ENCODE data around the gene TMC2. TPM values are rescaled to one million over a fixed set of nuclear protein-coding genes. Genes with fewer than 3 reads are reported as not detected.

TMC2 gene
- total RNA-seq, 1 experiment from 2014 or later, result not detected

GRCh38 chr20:2593756-2594155 lies 57.4 kb downstream of the TMC2 start:
- TF ChIP-seq CTCF (IDR thresholded peaks at IDR 0.05; ENCODE audit: unreplicated experiment), result no peak
- CTCF ChIA-PET, result no interaction called here
- Mint-ChIP-seq H3K4me1 (ENCODE audit: insufficient read depth, unreplicated experiment) (no peaks in the 10 kb centered on the region), H3K27me3 (ENCODE audit: insufficient read depth, unreplicated experiment) (peaks cover 40% of the 10 kb centered on the region), H3K27ac (ENCODE audit: low read depth, unreplicated experiment) (no peak overlapping the region), H3K4me3 (ENCODE audit: unreplicated experiment) (no peak overlapping the region), H3K36me3 (ENCODE audit: insufficient read depth, unreplicated experiment) (no peaks in the 10 kb centered on the region), H3K9me3 (ENCODE audit: unreplicated experiment) (no peaks in the 10 kb centered on the region)
- intact Hi-C loops (cut with micrococcal nuclease), result no loop called here
- no peak for DNase-seq (ENCODE audit: unreplicated experiment)
- POLR2A ChIA-PET, result interaction anchor here (0.6 kb wide), 1 partner anchor 51 kb away, joined by 4 read pairs; no protein-coding TSS in a partner anchor
- no TSS peak for BruUV-seq (replicated peaks)

- Mint-ChIP-seq H3K27ac (ENCODE audit: low read depth, unreplicated experiment) (no peak overlapping the region), H3K27me3 (ENCODE audit: insufficient read depth, unreplicated experiment) (peaks cover 50% of the 10 kb centered on the region), H3K9me3 (ENCODE audit: unreplicated experiment) (no peaks in the 10 kb centered on the region), H3K36me3 (ENCODE audit: insufficient read depth, unreplicated experiment) (no peaks in the 10 kb centered on the region), H3K4me3 (ENCODE audit: unreplicated experiment) (no peak overlapping the region), H3K4me1 (ENCODE audit: insufficient read depth, unreplicated experiment) (no peaks in the 10 kb centered on the region)
- POLR2A ChIA-PET, result no interaction called here
- intact Hi-C loops (cut with micrococcal nuclease), result no loop called here
- DNase-seq (ENCODE audit: unreplicated experiment), result no peak
- CTCF ChIA-PET, result interaction anchor here (1.0 kb wide), 1 partner anchor 11 kb away, joined by 3 read pairs; no protein-coding TSS in a partner anchor
- TF ChIP-seq CTCF (IDR thresholded peaks at IDR 0.05; ENCODE audit: unreplicated experiment), result no peak
- no TSS peak for BruUV-seq (replicated peaks)
These were observed 58.7 kb downstream of the TMC2 start for GRCh38 chr20:2595076-2595475.

- BruUV-seq (replicated peaks), result no TSS peak
- TF ChIP-seq CTCF (IDR thresholded peaks at IDR 0.05; ENCODE audit: unreplicated experiment), result no peak
- Mint-ChIP-seq H3K27me3 (ENCODE audit: insufficient read depth, unreplicated experiment) (peaks cover 42% of the 10 kb centered on the region), H3K36me3 (ENCODE audit: insufficient read depth, unreplicated experiment) (no peaks in the 10 kb centered on the region), H3K9me3 (ENCODE audit: unreplicated experiment) (no peaks in the 10 kb centered on the region), H3K4me1 (ENCODE audit: insufficient read depth, unreplicated experiment) (no peaks in the 10 kb centered on the region), H3K4me3 (ENCODE audit: unreplicated experiment) (no peak overlapping the region), H3K27ac (ENCODE audit: low read depth, unreplicated experiment) (no peak overlapping the region)
- ChIA-PET POLR2A (no interaction called here), CTCF (no interaction called here)
- intact Hi-C loops (cut with micrococcal nuclease), result no loop called here
- DNase-seq (ENCODE audit: unreplicated experiment), result no peak
These were observed 60.4 kb downstream of the TMC2 start for GRCh38 chr20:2596673-2597279.

- no peak for DNase-seq (ENCODE audit: unreplicated experiment)
- Mint-ChIP-seq H3K27ac (ENCODE audit: low read depth, unreplicated experiment) (no peak overlapping the region), H3K27me3 (ENCODE audit: insufficient read depth, unreplicated experiment) (peaks cover 15% of the 10 kb centered on the region), H3K4me3 (ENCODE audit: unreplicated experiment) (no peak overlapping the region), H3K9me3 (ENCODE audit: unreplicated experiment) (no peaks in the 10 kb centered on the region), H3K4me1 (ENCODE audit: insufficient read depth, unreplicated experiment) (no peaks in the 10 kb centered on the region), H3K36me3 (ENCODE audit: insufficient read depth, unreplicated experiment) (no peaks in the 10 kb centered on the region)
- ChIA-PET CTCF (interaction anchor here (0.5 to 1.9 kb wide), 3 partner anchors 20 to 221 kb away, joined by 3 to 6 read pairs (median 6); no protein-coding TSS in a partner anchor), POLR2A (interaction anchor here (0.6 kb wide), 1 partner anchor 130 kb away, joined by 3 read pairs; no protein-coding TSS in a partner anchor)
- intact Hi-C loops (cut with micrococcal nuclease), result no loop called here
- BruUV-seq (replicated peaks), result no TSS peak
- no peak for TF ChIP-seq CTCF (IDR thresholded peaks at IDR 0.05; ENCODE audit: unreplicated experiment)
These were observed 63.1 kb downstream of the TMC2 start for GRCh38 chr20:2599288-2600006.

All from MCF 10A (cell line).